AG09319 (cell line): Measurements from ENCODE around the gene GULP1.
"Not testable (repeated sequence)": the region's sequence is repeated elsewhere in the genome, so short reads cannot be mapped to it uniquely, and the experiment has no call there.

Experiments
- DNase-seq: peaks from one replicate; pipeline ENCODE4 v3.0.0-alpha.2; 2010; ENCODE audit warnings: low read depth; ENCODE audit errors: extremely low read depth
- TF ChIP-seq, protein P1 (sequence below): IDR thresholded peaks from 2 replicates; pipeline ENCODE4 v1.5.1; 2011; ENCODE audit warnings: low read depth, mild to moderate bottlenecking, inconsistent platforms, low read length, moderate library complexity

Gene GULP1

DNA sequence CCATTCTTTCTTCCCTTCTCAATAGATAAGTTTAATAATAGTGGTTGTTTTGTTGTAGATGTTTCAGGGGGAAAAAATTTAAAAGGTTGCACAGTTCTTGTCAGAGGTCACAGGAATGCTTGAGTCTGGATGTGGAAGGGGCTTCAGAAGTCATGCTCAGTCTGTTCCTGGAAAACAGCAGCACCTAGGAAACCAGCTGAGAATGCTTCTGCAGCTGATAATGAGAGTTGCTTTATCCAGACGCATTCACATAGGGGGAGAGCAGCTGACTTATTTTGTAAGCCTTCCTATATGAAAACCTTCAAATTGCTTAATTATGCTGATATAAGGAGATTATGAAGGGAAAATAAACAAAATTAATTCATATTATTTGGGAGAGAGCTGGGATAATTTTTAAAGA, 235.5 kb downstream of the GULP1 start:
- no peak for DNase-seq
- TF ChIP-seq, protein P1, sequence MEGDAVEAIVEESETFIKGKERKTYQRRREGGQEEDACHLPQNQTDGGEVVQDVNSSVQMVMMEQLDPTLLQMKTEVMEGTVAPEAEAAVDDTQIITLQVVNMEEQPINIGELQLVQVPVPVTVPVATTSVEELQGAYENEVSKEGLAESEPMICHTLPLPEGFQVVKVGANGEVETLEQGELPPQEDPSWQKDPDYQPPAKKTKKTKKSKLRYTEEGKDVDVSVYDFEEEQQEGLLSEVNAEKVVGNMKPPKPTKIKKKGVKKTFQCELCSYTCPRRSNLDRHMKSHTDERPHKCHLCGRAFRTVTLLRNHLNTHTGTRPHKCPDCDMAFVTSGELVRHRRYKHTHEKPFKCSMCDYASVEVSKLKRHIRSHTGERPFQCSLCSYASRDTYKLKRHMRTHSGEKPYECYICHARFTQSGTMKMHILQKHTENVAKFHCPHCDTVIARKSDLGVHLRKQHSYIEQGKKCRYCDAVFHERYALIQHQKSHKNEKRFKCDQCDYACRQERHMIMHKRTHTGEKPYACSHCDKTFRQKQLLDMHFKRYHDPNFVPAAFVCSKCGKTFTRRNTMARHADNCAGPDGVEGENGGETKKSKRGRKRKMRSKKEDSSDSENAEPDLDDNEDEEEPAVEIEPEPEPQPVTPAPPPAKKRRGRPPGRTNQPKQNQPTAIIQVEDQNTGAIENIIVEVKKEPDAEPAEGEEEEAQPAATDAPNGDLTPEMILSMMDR, result no peak

DNA sequence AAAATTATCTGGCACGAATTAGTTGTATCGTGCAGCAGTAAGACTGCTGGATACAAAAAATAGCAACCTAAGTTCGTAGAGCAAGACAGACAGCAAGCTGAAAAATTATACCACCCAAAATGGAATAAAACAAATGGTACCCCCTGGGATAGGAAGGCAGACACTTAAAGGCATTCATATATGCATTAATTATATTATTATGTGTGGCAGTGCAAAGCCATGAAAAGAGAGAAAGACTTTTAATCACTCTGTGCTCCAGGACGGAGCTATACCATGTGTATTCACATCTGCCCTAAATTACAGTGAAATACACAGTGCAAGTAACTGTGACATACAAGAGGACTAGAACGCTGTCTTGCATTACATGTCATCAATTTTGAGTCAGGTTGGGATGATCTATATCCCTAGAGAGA, 235.9 kb downstream of the GULP1 start:
- DNase-seq, result no peak
- TF ChIP-seq, protein P1, result no peak

DNA sequence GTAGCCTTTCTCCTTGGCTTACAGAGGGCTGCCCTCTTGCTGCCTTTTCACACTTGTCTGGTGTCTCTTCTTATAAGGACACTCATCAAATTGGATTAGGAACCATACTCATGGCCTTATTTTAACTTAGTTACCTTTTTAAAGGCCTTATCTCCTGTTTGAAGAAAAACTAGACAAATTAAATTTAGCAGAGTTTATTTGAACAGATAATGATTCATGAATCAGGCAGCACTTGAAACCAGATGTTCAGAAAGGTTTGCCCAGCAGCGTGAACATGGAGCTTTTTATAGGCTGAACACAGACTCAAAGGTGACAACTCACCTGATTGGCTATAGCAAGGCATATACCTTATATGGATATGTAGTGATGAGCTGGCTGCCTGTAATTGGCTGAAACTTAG, 238.0 kb downstream of the GULP1 start:
- DNase-seq, result no peak
- TF ChIP-seq, protein P1, result no peak

DNA sequence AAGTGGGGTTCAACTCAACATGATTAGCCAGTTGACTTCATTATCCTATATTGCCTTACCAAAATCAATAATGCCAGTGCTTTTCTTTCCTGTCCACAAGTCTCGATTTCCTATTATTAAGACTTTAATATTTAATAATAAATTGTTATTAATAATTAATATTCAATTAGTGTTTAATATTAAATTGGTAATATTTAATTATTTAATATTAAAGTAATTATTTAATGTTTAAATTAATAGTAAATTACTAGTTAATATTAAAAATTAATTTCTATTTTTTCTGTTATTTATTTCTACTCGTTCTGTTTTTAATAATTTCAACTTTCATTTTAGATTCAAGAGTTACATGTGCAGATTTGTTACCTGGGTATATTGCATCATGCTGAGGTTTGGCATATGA, 243.2 kb downstream of the GULP1 start:
- TF ChIP-seq, protein P1, result no peak
- no peak for DNase-seq

DNA sequence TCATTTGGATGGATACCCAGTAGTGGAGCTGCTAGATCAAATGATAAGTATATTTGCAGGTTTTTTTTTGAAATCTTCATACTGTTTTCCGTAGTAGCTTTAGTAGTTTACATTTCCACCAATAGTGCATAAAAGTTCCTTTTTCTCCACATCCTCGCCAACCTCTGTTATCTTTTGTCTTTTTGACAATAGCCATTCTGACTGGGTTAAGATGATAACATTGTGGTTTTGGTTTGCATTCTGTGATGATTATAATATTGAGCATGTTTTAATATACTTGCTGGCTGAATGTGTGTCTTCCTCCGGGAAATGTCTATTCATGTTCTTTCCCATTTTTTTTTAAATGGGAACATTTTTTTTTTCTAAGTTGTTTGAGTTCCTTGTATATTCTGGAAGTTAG, 260.0 kb downstream of the GULP1 start:
- no peak for DNase-seq
- TF ChIP-seq, protein P1, result no peak

DNA sequence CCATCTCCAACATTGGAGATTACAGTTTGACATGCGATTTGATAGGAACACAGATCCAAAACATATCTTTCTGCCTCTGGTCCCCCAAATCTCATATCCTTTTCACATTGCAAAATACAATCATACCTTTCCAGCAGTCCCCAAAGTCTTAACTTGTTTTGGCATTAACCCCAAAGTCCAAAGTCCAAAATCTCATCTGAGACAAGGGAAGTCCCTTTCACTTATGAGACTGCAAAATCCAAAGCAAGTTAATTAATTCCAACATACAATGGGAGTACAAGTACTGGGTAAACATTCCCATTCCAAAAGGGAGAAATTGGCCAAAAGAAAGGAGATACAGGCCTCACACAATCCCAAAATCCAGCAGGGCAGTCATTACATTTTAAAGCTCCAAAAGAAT, 265.4 kb downstream of the GULP1 start:
- no peak for DNase-seq
- TF ChIP-seq, protein P1, result no peak

DNA sequence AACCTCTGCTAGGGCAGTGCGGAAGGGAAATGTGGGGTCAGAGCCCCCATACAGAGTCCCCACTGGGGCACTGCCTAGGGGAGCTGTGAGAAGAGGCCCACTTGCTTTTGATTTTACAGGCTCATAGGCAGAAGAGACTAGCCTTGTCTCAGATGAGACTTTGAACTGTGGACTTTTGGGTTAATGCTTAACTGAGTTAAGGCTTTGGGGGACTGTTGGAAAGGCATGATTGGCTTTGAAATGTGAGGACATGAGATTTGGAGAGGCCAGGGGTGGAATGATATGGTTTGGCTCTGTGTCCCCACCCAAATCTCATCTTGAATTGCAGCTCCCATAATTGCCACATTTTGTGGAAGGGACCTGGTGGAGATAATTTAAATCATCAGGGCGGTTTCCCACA, 267.8 kb downstream of the GULP1 start:
- DNase-seq, result not testable (repeated sequence)

DNA sequence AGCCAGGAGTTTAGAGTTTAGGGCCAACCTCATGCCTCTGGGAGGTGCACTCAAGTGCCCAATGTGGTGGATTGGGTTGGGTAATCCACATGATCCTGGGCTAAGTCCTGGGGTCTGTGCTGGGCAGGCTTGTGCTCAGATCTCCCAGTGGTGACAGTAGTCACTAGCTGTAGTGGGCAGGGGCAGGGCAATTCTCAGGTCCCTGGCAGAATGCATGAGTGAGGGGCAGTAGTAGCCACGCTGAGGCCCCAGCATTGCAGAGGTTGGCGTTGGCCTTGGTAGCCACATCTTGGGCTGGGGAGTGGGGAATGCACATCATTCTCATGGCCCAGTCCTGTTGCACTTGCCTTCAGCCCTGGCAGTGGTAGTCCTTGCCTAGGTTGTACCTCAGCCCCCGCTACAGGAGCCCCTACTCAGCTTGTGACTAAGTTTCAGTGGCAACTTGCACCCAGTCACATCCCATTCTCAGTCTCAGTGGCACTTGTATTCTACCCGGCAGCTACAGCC, 269.9 kb downstream of the GULP1 start:
- TF ChIP-seq, protein P1, result no peak
- no peak for DNase-seq
